ENCODE results near the gene MICALL2. TPM values are rescaled to one million over a fixed set of nuclear protein-coding genes. Genes with fewer than 3 reads are reported as not detected.

Gene MICALL2
- total RNA-seq, 8 experiments from 2014 or later = 1.4 to 16.7 (median 6.5) TPM

- H3K27ac ChIP-seq = no peak overlapping the region
- H3K4me1 ChIP-seq (replicated peaks in 1 of 2) = peaks cover 6 to 10% of the 10 kb centered on the region in 2 donors
- WGBS, 10 experiments = no CpG with 5 or more reads among the region's 35 CpGs
- peak; percentile 79 to 96 (median 93) for ATAC-seq (replicated peaks in 6 of 8)
- H3K4me3 ChIP-seq = peak overlapping the region; percentile 63 to 85 (median 68)
- in situ Hi-C loops (cut with MboI; ENCODE audit: low pct_unique_long_range_greater_than_20kb in 2 of 9, low sequenced_read_pairs in 9 of 9, unreplicated experiment in 9 of 9) = no loop called here
Measured at GRCh38 chr7:1459512-1459892, 232 bp upstream of the MICALL2 start.

GRCh38 chr7:1457949-1458682 is 1.2 kb downstream of the MICALL2 start:
- peaks cover 6 to 10% of the 10 kb centered on the region in 2 donors for H3K4me1 ChIP-seq (replicated peaks in 1 of 2)
- in situ Hi-C loops (cut with MboI; ENCODE audit: low pct_unique_long_range_greater_than_20kb in 2 of 9, low sequenced_read_pairs in 9 of 9, unreplicated experiment in 9 of 9) = no loop called here
- 50 to 100% (median 58%) methylated on average over 1 to 8 of the region's 23 CpGs; no CpG with 5 or more reads in 6 of the 10 experiments for WGBS, 10 experiments
- no peak for ATAC-seq (replicated peaks in 6 of 8)
- H3K4me3 ChIP-seq = peak overlapping the region; percentile 63 to 85 (median 68)
- no peak overlapping the region for H3K27ac ChIP-seq

DNA sequence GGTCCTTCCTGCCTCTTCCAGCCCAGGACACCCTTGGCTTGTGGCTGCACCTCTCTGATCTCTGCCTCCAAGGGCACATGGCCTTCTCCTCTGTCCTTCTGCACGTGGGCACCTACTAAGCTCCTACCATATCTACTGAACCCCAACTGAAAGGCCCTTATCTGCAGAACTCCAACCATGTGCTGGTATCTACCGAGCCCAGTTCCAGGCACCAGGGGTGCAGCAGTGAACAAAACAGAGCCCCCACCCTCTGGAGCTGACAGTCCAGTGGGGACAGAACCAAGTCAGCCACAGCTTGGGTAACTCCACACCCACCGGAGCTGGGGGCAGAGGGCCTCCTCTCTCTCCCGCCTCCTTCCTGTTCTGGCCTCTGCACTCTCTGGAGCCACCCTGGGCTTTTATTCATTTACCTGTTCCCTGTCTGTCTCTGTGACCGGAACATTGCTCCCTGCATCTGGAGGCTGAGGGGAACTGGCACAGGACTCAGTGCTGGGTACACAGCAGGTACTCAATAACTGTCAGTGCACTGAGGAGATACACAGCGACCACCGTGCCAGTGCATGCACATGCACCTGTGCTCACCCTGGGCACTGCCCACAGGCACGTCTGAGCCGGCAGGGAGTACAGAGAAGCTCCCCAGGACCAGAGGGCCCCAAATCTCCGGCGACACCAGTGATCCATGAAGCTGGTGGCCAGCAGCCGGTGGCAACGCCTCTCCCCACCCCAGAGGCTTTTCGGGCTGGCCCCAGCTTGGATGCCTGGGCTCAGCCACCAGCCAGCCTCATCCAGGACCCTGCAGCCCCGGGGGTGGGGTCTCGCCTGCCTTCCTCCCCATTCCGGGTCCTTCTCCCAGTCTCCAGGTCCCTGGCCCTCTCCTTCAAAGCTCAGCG is 2.0 kb downstream of the MICALL2 start:
- in situ Hi-C loops (cut with MboI; ENCODE audit: low pct_unique_long_range_greater_than_20kb in 2 of 9, low sequenced_read_pairs in 9 of 9, unreplicated experiment in 9 of 9) = no loop called here
- Histone ChIP-seq H3K4me3 (no peak overlapping the region), H3K27ac (no peak overlapping the region), H3K4me1 (replicated peaks in 1 of 2) (peaks cover 6 to 12% of the 10 kb centered on the region in 2 donors)
- 49 to 100% (median 50%) methylated on average over 2 to 3 of the region's 18 CpGs; no CpG with 5 or more reads in 5 of the 10 experiments for WGBS, 10 experiments
- ATAC-seq (replicated peaks in 6 of 8) = no peak

- H3K4me3 ChIP-seq = no peak overlapping the region
- peaks cover 6 to 16% of the 10 kb centered on the region in 2 donors for H3K4me1 ChIP-seq (replicated peaks in 1 of 2)
- ATAC-seq (replicated peaks in 6 of 8) = no peak
- in situ Hi-C loops (cut with MboI; ENCODE audit: low pct_unique_long_range_greater_than_20kb in 2 of 9, low sequenced_read_pairs in 9 of 9, unreplicated experiment in 9 of 9) = no loop called here
- WGBS, 10 experiments = 70 to 97% (median 90%) methylated on average over 2 to 6 of the region's 13 CpGs; no CpG with 5 or more reads in 7 of the 10 experiments
- H3K27ac ChIP-seq = no peak overlapping the region
Measured at GRCh38 chr7:1455955-1456354, 3.3 kb downstream of the MICALL2 start.

DNA sequence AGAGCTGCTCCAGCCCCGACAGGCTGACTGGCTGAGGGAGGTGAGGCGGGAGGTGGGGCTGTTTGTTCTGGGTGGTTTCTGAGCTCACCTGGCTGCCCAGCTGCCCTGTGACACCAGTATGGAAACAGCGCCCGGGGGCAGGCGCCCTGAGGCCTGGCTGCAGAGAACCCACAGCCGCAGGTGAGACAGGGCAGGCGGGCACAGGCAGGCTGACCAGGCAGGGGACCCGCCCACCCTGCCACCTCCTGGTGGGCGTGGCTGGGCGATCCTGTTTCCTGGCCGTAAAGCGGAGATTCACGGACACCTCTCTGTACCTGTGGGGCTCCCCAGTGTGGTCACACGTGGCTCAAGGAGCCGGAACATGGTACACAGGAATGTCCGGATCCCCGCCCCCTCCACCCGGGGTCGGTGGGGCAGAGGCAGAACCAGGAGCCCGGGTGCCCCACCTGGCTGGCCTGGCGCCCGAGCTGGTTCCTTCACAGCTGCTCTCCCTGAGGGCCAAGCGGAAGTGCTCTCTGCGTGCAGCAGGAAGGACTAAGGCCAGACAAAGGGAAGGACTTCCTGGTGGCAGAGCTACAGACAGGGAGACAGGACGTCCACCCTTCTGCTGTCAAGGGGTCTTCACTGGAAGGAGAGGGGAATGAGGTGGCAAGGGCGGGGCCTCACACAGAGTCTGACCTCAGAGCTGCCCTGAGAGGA is 3.9 kb downstream of the MICALL2 start:
- Histone ChIP-seq H3K4me3 (no peak overlapping the region), H3K4me1 (replicated peaks in 1 of 2) (peaks cover 6 to 16% of the 10 kb centered on the region in 2 donors), H3K27ac (no peak overlapping the region)
- 20 to 80% (median 66%) methylated on average over 1 to 5 of the region's 26 CpGs; no CpG with 5 or more reads in 6 of the 10 experiments for WGBS, 10 experiments
- no peak for ATAC-seq (replicated peaks in 6 of 8)
- in situ Hi-C loops (cut with MboI; ENCODE audit: low pct_unique_long_range_greater_than_20kb in 2 of 9, low sequenced_read_pairs in 9 of 9, unreplicated experiment in 9 of 9) = no loop called here

DNA sequence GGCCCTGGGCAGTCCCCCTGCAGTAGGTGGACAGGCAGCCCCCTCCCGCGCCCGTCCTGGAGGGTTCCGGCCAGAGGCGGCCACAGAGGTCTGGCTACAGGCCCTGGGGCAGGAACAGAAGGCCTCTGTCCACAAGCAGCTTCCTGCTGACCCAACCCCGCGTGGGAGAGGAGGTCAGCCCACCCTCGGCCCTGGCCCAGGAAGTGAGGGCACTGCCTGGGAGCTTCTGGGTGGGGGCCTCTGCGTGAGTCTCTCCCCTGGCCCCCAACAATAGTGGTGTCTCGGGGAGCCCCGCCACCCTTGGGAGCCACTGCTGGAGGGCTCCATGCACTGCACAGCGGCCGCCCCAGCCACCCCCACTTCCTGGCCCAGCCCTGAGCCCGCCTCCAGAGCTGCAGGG is 4.7 kb downstream of the MICALL2 start:
- Histone ChIP-seq H3K27ac (no peak overlapping the region), H3K4me1 (replicated peaks in 1 of 2) (peaks cover 6 to 12% of the 10 kb centered on the region in 2 donors), H3K4me3 (no peak overlapping the region)
- in situ Hi-C loops (cut with MboI; ENCODE audit: low pct_unique_long_range_greater_than_20kb in 2 of 9, low sequenced_read_pairs in 9 of 9, unreplicated experiment in 9 of 9) = no loop called here
- 100% methylated on average over 1 of the region's 14 CpGs; no CpG with 5 or more reads in 8 of the 10 experiments for WGBS, 10 experiments
- no peak for ATAC-seq (replicated peaks in 6 of 8)

DNA sequence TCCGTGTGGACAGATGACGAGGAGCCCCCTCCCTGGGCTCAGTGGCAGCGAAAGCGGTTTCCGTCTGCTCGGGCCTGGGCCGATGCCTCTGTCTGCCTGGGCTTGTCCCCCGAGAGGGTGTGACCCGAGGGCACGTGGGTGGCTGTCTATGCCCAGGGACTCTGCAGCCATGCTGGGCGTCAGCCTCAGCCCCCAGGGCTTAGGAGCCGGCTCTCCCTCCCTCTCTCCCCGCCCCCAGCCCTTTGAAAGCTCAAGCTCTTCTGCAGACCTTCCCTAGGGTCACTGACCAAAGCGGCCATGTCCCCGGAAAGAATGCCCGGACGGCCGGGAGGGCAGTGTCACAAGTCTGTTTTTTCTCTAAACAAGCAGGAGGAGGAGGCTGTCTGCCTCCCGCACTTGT is 7.1 kb downstream of the MICALL2 start:
- WGBS, 10 experiments = 40% methylated on average over 1 of the region's 19 CpGs; no CpG with 5 or more reads in 9 of the 10 experiments
- H3K4me1 ChIP-seq (replicated peaks in 1 of 2) = peaks cover 0 to 6% of the 10 kb centered on the region in 2 donors
- in situ Hi-C loops (cut with MboI; ENCODE audit: low pct_unique_long_range_greater_than_20kb in 2 of 9, low sequenced_read_pairs in 9 of 9, unreplicated experiment in 9 of 9) = no loop called here
- peak; percentile 8 to 55 (median 17) for ATAC-seq (replicated peaks in 6 of 8)
- H3K27ac ChIP-seq = no peak overlapping the region
- no peak overlapping the region for H3K4me3 ChIP-seq

GRCh38 chr7:1450987-1451386 is 8.3 kb downstream of the MICALL2 start:
- 94 to 96% methylated on average over 3 to 5 of the region's 11 CpGs; no CpG with 5 or more reads in 8 of the 10 experiments for WGBS, 10 experiments
- Histone ChIP-seq H3K4me3 (no peak overlapping the region), H3K4me1 (replicated peaks in 1 of 2) (peaks cover 0 to 6% of the 10 kb centered on the region in 2 donors), H3K27ac (no peak overlapping the region)
- no peak for ATAC-seq (replicated peaks in 6 of 8)
- in situ Hi-C loops (cut with MboI; ENCODE audit: low pct_unique_long_range_greater_than_20kb in 2 of 9, low sequenced_read_pairs in 9 of 9, unreplicated experiment in 9 of 9) = no loop called here

GRCh38 chr7:1450431-1450830 is 8.8 kb downstream of the MICALL2 start:
- WGBS, 10 experiments = 71 to 100% (median 91%) methylated on average over 1 to 5 of the region's 18 CpGs; no CpG with 5 or more reads in 2 of the 10 experiments
- in situ Hi-C loops (cut with MboI; ENCODE audit: low pct_unique_long_range_greater_than_20kb in 2 of 9, low sequenced_read_pairs in 9 of 9, unreplicated experiment in 9 of 9) = no loop called here
- Histone ChIP-seq H3K4me1 (replicated peaks in 1 of 2) (peaks cover 0 to 8% of the 10 kb centered on the region in 2 donors), H3K4me3 (no peak overlapping the region), H3K27ac (no peak overlapping the region)
- ATAC-seq (replicated peaks in 6 of 8) = no peak

DNA sequence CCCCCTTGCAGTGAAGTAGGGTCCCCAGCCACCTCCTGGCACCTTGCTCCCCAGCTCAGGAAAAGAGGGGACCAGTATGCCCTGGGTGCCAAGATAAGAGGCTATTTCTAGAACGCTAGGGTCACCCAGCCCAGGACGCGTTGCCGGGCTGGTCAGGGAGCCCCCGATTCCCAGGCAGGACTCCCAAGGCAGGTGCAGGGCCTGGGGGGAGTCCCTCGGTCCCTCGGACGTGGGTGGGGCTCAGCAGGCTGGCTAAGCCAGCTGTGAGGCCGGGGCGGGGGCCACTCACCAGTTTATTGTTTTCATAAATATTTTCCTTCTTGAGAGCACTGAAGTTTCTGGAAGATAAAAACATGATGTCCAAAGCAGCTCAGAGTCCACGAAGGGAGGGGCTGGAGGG is 9.3 kb downstream of the MICALL2 start:
- in situ Hi-C loops (cut with MboI; ENCODE audit: low pct_unique_long_range_greater_than_20kb in 2 of 9, low sequenced_read_pairs in 9 of 9, unreplicated experiment in 9 of 9) = loop anchor here in 1 of 9 experiments (25.0 kb wide), 1 partner anchor 238 kb away; no protein-coding TSS in a partner anchor
- peak in 1 of 8 experiments; percentile 20 for ATAC-seq (replicated peaks in 6 of 8)
- Histone ChIP-seq H3K27ac (no peak overlapping the region), H3K4me3 (no peak overlapping the region), H3K4me1 (replicated peaks in 1 of 2) (peaks cover 0 to 8% of the 10 kb centered on the region in 2 donors)
- no CpG with 5 or more reads among the region's 11 CpGs for WGBS, 10 experiments

DNA sequence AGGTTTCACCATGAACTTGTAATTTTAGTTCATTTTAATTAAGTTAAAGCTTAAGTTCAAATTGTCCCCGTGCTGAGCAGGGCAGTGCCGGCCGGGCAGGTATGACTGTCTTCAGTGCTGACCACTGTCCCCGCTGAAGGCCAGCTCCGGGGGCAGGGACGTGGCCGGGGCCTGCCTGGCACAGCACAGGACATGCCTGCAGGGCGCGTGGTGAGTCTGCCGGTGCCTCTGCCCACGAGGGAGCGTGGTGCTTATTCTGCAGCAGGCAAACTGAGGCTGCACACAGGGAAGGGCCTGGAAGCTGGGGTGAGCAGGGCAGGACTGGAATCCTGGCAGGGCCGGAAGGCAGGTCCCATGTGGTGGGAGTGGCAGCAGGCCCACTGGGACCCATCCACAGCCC is 9.8 kb downstream of the MICALL2 start:
- in situ Hi-C loops (cut with MboI; ENCODE audit: low pct_unique_long_range_greater_than_20kb in 2 of 9, low sequenced_read_pairs in 9 of 9, unreplicated experiment in 9 of 9) = loop anchor here in 1 of 9 experiments (25.0 kb wide), 1 partner anchor 237 kb away; no protein-coding TSS in a partner anchor
- Histone ChIP-seq H3K27ac (no peak overlapping the region), H3K4me1 (replicated peaks in 1 of 2) (peaks cover 0 to 8% of the 10 kb centered on the region in 2 donors), H3K4me3 (no peak overlapping the region)
- ATAC-seq (replicated peaks in 6 of 8) = no peak
- 80 to 100% (median 89%) methylated on average over 1 to 12 of the region's 13 CpGs; no CpG with 5 or more reads in 6 of the 10 experiments for WGBS, 10 experiments

- ATAC-seq (replicated peaks in 6 of 8) = no peak
- 80 to 100% methylated on average over 1 of the region's 14 CpGs; no CpG with 5 or more reads in 8 of the 10 experiments for WGBS, 10 experiments
- H3K27ac ChIP-seq = no peak overlapping the region
Measured at GRCh38 chr7:1448958-1449357, 10.3 kb downstream of the MICALL2 start.

More at GRCh38 chr7:1448958-1449357, 10.3 kb downstream of the MICALL2 start:
- H3K4me3 ChIP-seq = no peak overlapping the region
- H3K4me1 ChIP-seq (replicated peaks in 1 of 2) = peaks cover 0 to 8% of the 10 kb centered on the region in 2 donors
- in situ Hi-C loops (cut with MboI; ENCODE audit: low pct_unique_long_range_greater_than_20kb in 2 of 9, low sequenced_read_pairs in 9 of 9, unreplicated experiment in 9 of 9) = loop anchor here in 1 of 9 experiments (25.0 kb wide), 1 partner anchor 237 kb away; no protein-coding TSS in a partner anchor
